SK-N-MC (cell line): Measurements from ENCODE around the gene ZNF555.
A peak's percentile ranks its signal among the peaks of the same experiment; 100 is the strongest.

Experiments used
- DNase-seq: peaks from one replicate; pipeline ENCODE4 v3.0.0-alpha.2; 2011; ENCODE audit warnings: low read depth, low spot score
- H3K27ac ChIP-seq: fragments of 200-600 bp; sonication (generic); 2 replicates; pipeline ENCODE4 v1.5.1; 2016; ENCODE audit warnings: mixed run types
- H3K36me3 ChIP-seq: fragments of 200-600 bp; sonication (generic); 2 replicates; pipeline ENCODE4 v1.6.1; 2017; ENCODE audit warnings: antibody characterized with exemption, low read length, mixed read lengths; ENCODE audit not compliant: insufficient read depth
- H3K4me3 ChIP-seq: fragments of 200-600 bp; sonication (generic); 2 replicates; pipeline ENCODE4 v1.5.1; 2016
- H3K9ac ChIP-seq: fragments of 200-600 bp; sonication (generic); 2 replicates; pipeline ENCODE4 v1.8.0; 2017; ENCODE audit warnings: mixed run types, mixed read lengths; ENCODE audit not compliant: insufficient read length
- H3K9me3 ChIP-seq: fragments of 200-600 bp; sonication (generic); 2 replicates; pipeline ENCODE4 v1.6.1; 2017; ENCODE audit warnings: low read depth, mild to moderate bottlenecking, antibody characterized with exemption, low read length, moderate library complexity, mixed read lengths
- EZH2 ChIP-seq: fragments of 200-600 bp; sonication (generic); IDR thresholded peaks from one replicate; pipeline ENCODE4 v1.6.1; 2017; ENCODE audit warnings: antibody characterized with exemption
- FOXP2 ChIP-seq: optimal IDR thresholded peaks from 2 replicates; pipeline ENCODE3; 2011; ENCODE audit warnings: mild to moderate bottlenecking, moderate library complexity; ENCODE audit not compliant: insufficient read depth; ENCODE audit errors: extremely low read length, control extremely low read depth
- POLR2AphosphoS5 ChIP-seq: IDR thresholded peaks from 2 replicates; pipeline ENCODE4 v1.6.1; 2012; ENCODE audit warnings: mild to moderate bottlenecking, low read depth, low read length, borderline replicate concordance

The ZNF555 gene

GRCh38 chr19:2827022-2827421 is 14.3 kb upstream of the ZNF555 start:
- H3K9ac ChIP-seq: no peak overlapping the region
- TF ChIP-seq FOXP2: no peak
- TF ChIP-seq POLR2AphosphoS5: no peak
- no peak for TF ChIP-seq EZH2
- DNase-seq: no peak
- no peak overlapping the region for H3K4me3 ChIP-seq
- no peaks in the 10 kb centered on the region for H3K9me3 ChIP-seq
- no peaks in the 10 kb centered on the region; the same call in 1 of the 2 replicates for H3K36me3 ChIP-seq
- no peak overlapping the region for H3K27ac ChIP-seq

- Histone ChIP-seq H3K9ac (no peak overlapping the region), H3K36me3 (no peaks in the 10 kb centered on the region; the same call in 1 of the 2 replicates), H3K27ac (no peak overlapping the region), H3K4me3 (no peak overlapping the region), H3K9me3 (no peaks in the 10 kb centered on the region)
- DNase-seq: no peak
- TF ChIP-seq EZH2: no peak
- no peak for TF ChIP-seq FOXP2
- TF ChIP-seq POLR2AphosphoS5: no peak
Measured at GRCh38 chr19:2827840-2828489, 13.3 kb upstream of the ZNF555 start.

GRCh38 chr19:2834294-2834871 is 6.9 kb upstream of the ZNF555 start:
- DNase-seq: no peak
- H3K36me3 ChIP-seq: no peaks in the 10 kb centered on the region
- H3K27ac ChIP-seq: no peak overlapping the region
- peaks cover 6% of the 10 kb centered on the region for H3K9me3 ChIP-seq
- TF ChIP-seq POLR2AphosphoS5: no peak
- no peak for TF ChIP-seq EZH2
- TF ChIP-seq FOXP2: no peak
- H3K9ac ChIP-seq: no peak overlapping the region
- no peak overlapping the region for H3K4me3 ChIP-seq

GRCh38 chr19:2837430-2837829 is 3.8 kb upstream of the ZNF555 start:
- H3K9ac ChIP-seq: no peak overlapping the region

GRCh38 chr19:2841855-2842574 is 740 bp downstream of the ZNF555 start:
- H3K27ac ChIP-seq: no peak overlapping the region

More at GRCh38 chr19:2837430-2837829, 3.8 kb upstream of the ZNF555 start:
- DNase-seq: no peak
- TF ChIP-seq EZH2 (no peak), FOXP2 (no peak), POLR2AphosphoS5 (no peak)
- Histone ChIP-seq H3K4me3 (no peak overlapping the region), H3K27ac (no peak overlapping the region), H3K9me3 (peaks cover 8% of the 10 kb centered on the region), H3K36me3 (no peaks in the 10 kb centered on the region)

GRCh38 chr19:2845107-2845506 is 3.8 kb downstream of the ZNF555 start:
- H3K9me3 ChIP-seq: peaks cover 9% of the 10 kb centered on the region; the same call in 1 of the 2 replicates
- DNase-seq: no peak
- no peak overlapping the region for H3K4me3 ChIP-seq
- no peak overlapping the region for H3K9ac ChIP-seq
- no peak overlapping the region for H3K27ac ChIP-seq
- H3K36me3 ChIP-seq: peaks cover 10% of the 10 kb centered on the region
- TF ChIP-seq EZH2 (no peak), FOXP2 (no peak), POLR2AphosphoS5 (no peak)

More at GRCh38 chr19:2841855-2842574, 740 bp downstream of the ZNF555 start:
- peaks cover 7% of the 10 kb centered on the region for H3K36me3 ChIP-seq
- peaks cover 9% of the 10 kb centered on the region; the same call in 1 of the 2 replicates for H3K9me3 ChIP-seq
- no peak for TF ChIP-seq EZH2
- no peak for TF ChIP-seq FOXP2
- TF ChIP-seq POLR2AphosphoS5: no peak
- DNase-seq: no peak
- peak overlapping the region; percentile 88 for H3K4me3 ChIP-seq
- H3K9ac ChIP-seq: peak overlapping the region; percentile 73

- Histone ChIP-seq H3K4me3 (no peak overlapping the region), H3K27ac (no peak overlapping the region), H3K9me3 (peaks cover 10% of the 10 kb centered on the region), H3K36me3 (peaks cover 22% of the 10 kb centered on the region), H3K9ac (no peak overlapping the region)
- DNase-seq: no peak
- TF ChIP-seq FOXP2 (no peak), EZH2 (no peak), POLR2AphosphoS5 (no peak)
Measured at GRCh38 chr19:2846180-2846894, 5.1 kb downstream of the ZNF555 start.

- Histone ChIP-seq H3K27ac (no peak overlapping the region), H3K9ac (no peak overlapping the region), H3K36me3 (peaks cover 34% of the 10 kb centered on the region), H3K9me3 (peaks cover 20% of the 10 kb centered on the region), H3K4me3 (no peak overlapping the region)
- DNase-seq: no peak
- TF ChIP-seq POLR2AphosphoS5 (no peak), FOXP2 (no peak), EZH2 (no peak)
Measured at GRCh38 chr19:2847507-2847906, 6.2 kb downstream of the ZNF555 start.
